T-helper 22 cell (primary cell): ENCODE data around the gene INPP5A.
"Not testable (repeated sequence)": the region's sequence is repeated elsewhere in the genome, so short reads cannot be mapped to it uniquely, and the experiment has no call there.

Experiments
- DNase-seq: peaks from one replicate; pipeline ENCODE4 v3.0.0-alpha.2; 2020; ENCODE audit warnings: low read depth

The INPP5A gene

GRCh38 chr10:132815168-132815857 lies 277.7 kb downstream of the INPP5A start:
- no peak for DNase-seq

- no peak for DNase-seq
Measured at GRCh38 chr10:132816718-132817117, 279.1 kb downstream of the INPP5A start.

- no peak for DNase-seq
Measured at GRCh38 chr10:132817701-132818211, 280.2 kb downstream of the INPP5A start.

GRCh38 chr10:132820056-132820455 lies 282.5 kb downstream of the INPP5A start:
- DNase-seq, result no peak

- DNase-seq, result not testable (repeated sequence)
Measured at GRCh38 chr10:132825783-132826523, 288.4 kb downstream of the INPP5A start.

GRCh38 chr10:132826524-132827422 lies 289.2 kb downstream of the INPP5A start:
- DNase-seq, result no peak

GRCh38 chr10:132827423-132827789 lies 289.8 kb downstream of the INPP5A start:
- no peak for DNase-seq

- no peak for DNase-seq
Measured at GRCh38 chr10:132827861-132828539, 290.4 kb downstream of the INPP5A start.

GRCh38 chr10:132828681-132829080 lies 291.1 kb downstream of the INPP5A start:
- DNase-seq, result no peak

GRCh38 chr10:132829403-132829802 lies 291.8 kb downstream of the INPP5A start:
- DNase-seq, result no peak

- DNase-seq, result no peak
Measured at GRCh38 chr10:132832186-132832969, 294.8 kb downstream of the INPP5A start.
